Ascending aorta (tissue), 2 donors: ENCODE results near the gene CFAP74. TPM values are rescaled to one million over a fixed set of nuclear protein-coding genes. Genes with fewer than 3 reads are reported as not detected.

ENCODE experiments used
- DNase-seq, 2 donors: peaks; one replicate each; pipeline ENCODE4 v3.0.0-alpha.2; 2019; ENCODE audit warnings: low spot score in 2 of 2
- H3K27ac ChIP-seq, 2 donors: fragments of 200-600 bp; sonication (generic); one replicate each; pipeline ENCODE4 v1.5.1; 2016 to 2017; ENCODE audit warnings: mild to moderate bottlenecking in 1 of 2
- H3K27me3 ChIP-seq: fragments of 200-600 bp; sonication (generic); one replicate; pipeline ENCODE4 v1.5.1; 2017
- H3K36me3 ChIP-seq, 2 donors: fragments of 200-600 bp; sonication (generic); one replicate each; pipeline ENCODE4 v1.5.1; 2016
- H3K4me1 ChIP-seq, 2 donors: fragments of 200-600 bp; sonication (generic); one replicate each; pipeline ENCODE4 v1.5.1; 2016 to 2017; ENCODE audit warnings: mild to moderate bottlenecking in 1 of 2
- H3K4me3 ChIP-seq, 2 donors: fragments of 200-600 bp; sonication (generic); one replicate each; pipeline ENCODE4 v1.5.1; 2016 to 2017; ENCODE audit warnings: mild to moderate bottlenecking in 1 of 2
- H3K9me3 ChIP-seq, 2 donors: fragments of 200-600 bp; sonication (generic); one replicate each; pipeline ENCODE4 v1.5.1; 2016
- intact Hi-C: fragments of 100-400 bp; cut with DNase I; formaldehyde crosslinking; loops from one replicate; pipeline ENCODE4 v1.15.1; 2023
- total RNA-seq: library from RNA; depleted of rRNA; stranded (reverse); fragments of >200 nt; gene quantifications from one replicate; pipeline ENCODE4 v1.1.0, GENCODE V29; 2016
- TF ChIP-seq, protein P1 (sequence below), 3 experiments: fragments of 200-600 bp in 2 of 3; fragments of 450-650 bp in 1 of 3; sonication (generic) in 2 of 3; IDR thresholded peaks; one replicate each; pipeline ENCODE4 v1.5.1; 2016 to 2019; ENCODE audit warnings: antibody characterized with exemption in 3 of 3, mild to moderate bottlenecking in 1 of 3, moderate library complexity in 1 of 3

The CFAP74 gene
- total RNA-seq, 1 donor from 2014 or later, result not detected

DNA sequence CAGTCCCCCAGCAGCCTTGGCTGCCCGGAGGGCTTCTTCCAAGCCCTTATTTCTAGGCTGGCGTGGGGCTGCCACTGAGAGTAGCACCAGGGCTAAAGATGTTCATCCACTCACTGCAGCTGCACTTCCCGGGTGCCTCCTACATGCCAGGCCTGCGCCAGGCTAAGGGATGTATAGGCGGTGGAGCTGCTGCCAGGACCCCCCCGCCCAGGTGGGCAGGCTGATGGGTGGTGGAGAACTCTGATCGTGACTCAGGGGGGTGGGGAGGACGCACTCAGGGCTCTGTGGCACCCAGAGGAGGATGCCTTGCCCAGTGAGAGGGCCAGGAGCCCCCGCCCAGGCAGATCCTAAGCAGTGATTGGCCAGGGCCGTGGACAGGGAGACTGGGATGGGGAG is 34.1 kb downstream of the CFAP74 start:
- TF ChIP-seq, protein P1, sequence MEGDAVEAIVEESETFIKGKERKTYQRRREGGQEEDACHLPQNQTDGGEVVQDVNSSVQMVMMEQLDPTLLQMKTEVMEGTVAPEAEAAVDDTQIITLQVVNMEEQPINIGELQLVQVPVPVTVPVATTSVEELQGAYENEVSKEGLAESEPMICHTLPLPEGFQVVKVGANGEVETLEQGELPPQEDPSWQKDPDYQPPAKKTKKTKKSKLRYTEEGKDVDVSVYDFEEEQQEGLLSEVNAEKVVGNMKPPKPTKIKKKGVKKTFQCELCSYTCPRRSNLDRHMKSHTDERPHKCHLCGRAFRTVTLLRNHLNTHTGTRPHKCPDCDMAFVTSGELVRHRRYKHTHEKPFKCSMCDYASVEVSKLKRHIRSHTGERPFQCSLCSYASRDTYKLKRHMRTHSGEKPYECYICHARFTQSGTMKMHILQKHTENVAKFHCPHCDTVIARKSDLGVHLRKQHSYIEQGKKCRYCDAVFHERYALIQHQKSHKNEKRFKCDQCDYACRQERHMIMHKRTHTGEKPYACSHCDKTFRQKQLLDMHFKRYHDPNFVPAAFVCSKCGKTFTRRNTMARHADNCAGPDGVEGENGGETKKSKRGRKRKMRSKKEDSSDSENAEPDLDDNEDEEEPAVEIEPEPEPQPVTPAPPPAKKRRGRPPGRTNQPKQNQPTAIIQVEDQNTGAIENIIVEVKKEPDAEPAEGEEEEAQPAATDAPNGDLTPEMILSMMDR (IDR thresholded peaks at IDR 0.05), result no peak
- intact Hi-C loops, result no loop called here
- DNase-seq, result no peak
- H3K27me3 ChIP-seq, result no peaks in the 10 kb centered on the region
- H3K4me1 ChIP-seq, result no peaks in the 10 kb centered on the region
- no peaks in the 10 kb centered on the region for H3K36me3 ChIP-seq
- no peaks in the 10 kb centered on the region for H3K9me3 ChIP-seq
- no peak overlapping the region for H3K27ac ChIP-seq
- H3K4me3 ChIP-seq, result no peak overlapping the region

DNA sequence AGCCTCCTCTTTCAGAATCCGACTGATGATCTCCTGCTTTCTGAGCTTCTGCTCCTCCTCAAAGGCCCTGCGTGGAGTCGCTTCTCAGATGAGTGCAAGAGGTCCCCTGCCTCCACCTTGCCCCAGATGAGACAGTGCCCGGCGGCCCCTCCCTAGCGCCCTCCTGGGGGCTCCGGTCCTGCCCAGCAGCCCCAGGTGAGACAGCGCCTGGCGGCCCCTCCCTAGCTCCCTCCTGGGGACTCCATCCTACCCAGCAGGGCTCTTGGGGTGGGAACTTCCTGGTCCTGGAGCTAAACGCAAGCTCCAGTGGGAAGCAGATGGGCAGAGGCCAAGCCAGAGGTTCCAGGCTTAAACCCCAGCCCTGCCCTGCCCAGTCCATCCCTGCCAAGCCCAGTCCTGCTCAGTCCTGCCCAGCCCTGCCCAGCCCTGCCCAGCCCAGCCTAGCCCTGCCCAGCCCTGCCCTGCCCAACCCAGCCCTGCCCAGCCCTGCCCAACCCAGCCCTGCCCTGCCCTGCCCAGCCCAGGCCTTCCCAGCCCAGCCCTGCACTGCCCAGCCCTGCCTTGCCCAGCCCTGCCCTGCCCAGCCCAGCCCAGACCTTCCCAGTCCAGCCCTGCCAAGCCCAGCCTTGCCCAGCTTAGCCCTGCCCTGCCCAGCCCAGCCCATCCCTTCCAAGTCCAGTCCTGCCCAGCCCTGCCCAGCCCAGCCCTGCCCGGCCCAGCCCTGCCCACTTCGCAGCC is 34.6 kb downstream of the CFAP74 start:
- TF ChIP-seq, protein P1 (IDR thresholded peaks at IDR 0.05), result no peak
- H3K27ac ChIP-seq, result no peak overlapping the region
- H3K27me3 ChIP-seq, result no peaks in the 10 kb centered on the region
- H3K36me3 ChIP-seq, result no peaks in the 10 kb centered on the region
- DNase-seq, result no peak
- intact Hi-C loops, result no loop called here
- H3K4me3 ChIP-seq, result no peak overlapping the region
- no peaks in the 10 kb centered on the region for H3K4me1 ChIP-seq
- H3K9me3 ChIP-seq, result no peaks in the 10 kb centered on the region

DNA sequence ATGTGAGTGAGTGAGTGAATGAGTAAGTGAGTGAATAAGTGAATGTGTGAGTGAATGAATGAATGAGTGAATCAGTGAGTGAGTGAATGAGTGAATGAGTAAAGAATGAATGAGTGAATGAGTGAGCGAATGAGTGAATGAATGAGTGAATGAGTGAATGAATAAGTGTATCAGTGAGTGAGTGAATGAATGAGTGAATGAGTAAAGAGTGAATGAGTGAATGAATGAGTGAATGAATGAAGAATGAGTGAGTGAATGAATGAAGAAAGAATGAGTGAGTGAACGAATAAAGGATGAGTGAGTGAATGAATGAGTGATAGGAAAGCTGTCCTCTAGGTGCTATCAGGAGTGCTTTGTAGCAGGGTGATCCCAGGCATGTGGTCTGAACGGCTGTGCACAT is 35.7 kb downstream of the CFAP74 start:
- Histone ChIP-seq H3K9me3 (no peaks in the 10 kb centered on the region), H3K27ac (no peak overlapping the region), H3K36me3 (no peaks in the 10 kb centered on the region), H3K27me3 (no peaks in the 10 kb centered on the region), H3K4me1 (no peaks in the 10 kb centered on the region), H3K4me3 (no peak overlapping the region)
- intact Hi-C loops, result no loop called here
- TF ChIP-seq, protein P1 (IDR thresholded peaks at IDR 0.05), result no peak
- no peak for DNase-seq

DNA sequence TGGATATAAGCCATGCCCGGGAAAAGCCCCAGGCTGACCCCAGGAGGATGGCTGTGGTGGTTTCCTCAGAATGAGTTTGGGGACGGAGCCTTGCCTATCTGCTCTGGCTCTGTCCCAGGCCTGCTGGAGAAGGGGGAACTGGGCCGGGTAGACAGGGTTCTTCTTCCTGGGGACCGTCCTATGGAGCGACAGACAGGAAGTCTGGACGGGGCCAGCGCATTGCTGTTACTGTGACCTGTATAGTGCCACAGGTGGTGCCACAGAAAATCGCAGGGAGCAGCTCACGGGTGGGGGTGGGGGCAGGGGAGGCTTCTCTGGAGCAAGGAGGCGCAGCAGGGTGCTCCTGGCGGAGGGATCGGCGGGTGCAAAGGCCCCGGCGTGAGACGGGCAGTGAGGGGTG is 36.4 kb downstream of the CFAP74 start:
- no peak for DNase-seq
- H3K9me3 ChIP-seq, result no peaks in the 10 kb centered on the region
- H3K36me3 ChIP-seq, result no peaks in the 10 kb centered on the region
- intact Hi-C loops, result no loop called here
- no peak overlapping the region for H3K27ac ChIP-seq
- H3K27me3 ChIP-seq, result no peaks in the 10 kb centered on the region
- no peak overlapping the region for H3K4me3 ChIP-seq
- H3K4me1 ChIP-seq, result no peaks in the 10 kb centered on the region
- TF ChIP-seq, protein P1 (IDR thresholded peaks at IDR 0.05), result no peak

DNA sequence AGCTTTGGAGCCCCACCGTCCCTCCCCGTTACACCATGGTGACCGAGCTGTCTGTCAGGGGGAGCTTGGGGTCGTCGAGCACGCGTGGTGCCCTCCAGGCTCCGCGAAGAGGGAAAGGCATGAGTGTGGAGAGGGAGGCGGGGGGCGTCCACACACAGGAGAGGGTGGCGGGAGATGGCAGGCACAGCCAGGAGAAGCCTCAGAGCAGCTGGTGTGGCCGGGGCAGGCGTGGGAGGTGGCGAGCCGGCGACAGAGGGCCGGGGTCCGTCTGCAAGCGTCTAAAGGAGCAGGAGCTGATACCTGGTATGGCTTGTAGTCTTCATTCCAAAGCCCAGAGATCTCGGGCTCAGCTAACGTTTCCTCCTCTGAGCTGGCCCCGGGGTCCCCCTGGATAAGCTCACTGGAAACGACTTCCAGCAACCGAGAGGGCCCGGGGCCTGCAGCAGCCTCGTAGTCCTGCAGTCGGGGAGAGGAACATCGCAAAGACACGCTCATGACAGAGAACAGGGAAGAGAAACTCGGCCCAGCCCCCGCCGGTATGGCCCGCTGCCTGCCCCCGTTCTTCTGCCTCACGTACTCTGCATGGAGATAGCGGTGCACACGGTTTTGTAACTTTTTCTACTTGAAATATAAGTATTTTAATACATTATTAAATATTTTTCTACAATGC is 37.4 kb downstream of the CFAP74 start:
- no peak overlapping the region for H3K4me3 ChIP-seq
- H3K36me3 ChIP-seq, result no peaks in the 10 kb centered on the region
- no peaks in the 10 kb centered on the region for H3K27me3 ChIP-seq
- no peaks in the 10 kb centered on the region for H3K4me1 ChIP-seq
- H3K9me3 ChIP-seq, result no peaks in the 10 kb centered on the region
- H3K27ac ChIP-seq, result no peak overlapping the region
- DNase-seq, result no peak
- TF ChIP-seq, protein P1 (IDR thresholded peaks at IDR 0.05), result no peak
- intact Hi-C loops, result no loop called here
